GM18498 (cell line): ENCODE measurements around the gene GRPR.
"Not testable (repeated sequence)": the region's sequence is repeated elsewhere in the genome, so short reads cannot be mapped to it uniquely, and the experiment has no call there.

Experiments
- ATAC-seq: cut with Tn5 transposase; IDR thresholded peaks from one replicate; pipeline ENCODE4 v1.9.1; 2021; ENCODE audit warnings: mild to moderate bottlenecking, moderate library complexity; ENCODE audit not compliant: unreplicated experiment

GRPR gene

GRCh38 chrX:16136080-16136479 lies 12.7 kb downstream of the GRPR start:
- ATAC-seq: no peak

DNA sequence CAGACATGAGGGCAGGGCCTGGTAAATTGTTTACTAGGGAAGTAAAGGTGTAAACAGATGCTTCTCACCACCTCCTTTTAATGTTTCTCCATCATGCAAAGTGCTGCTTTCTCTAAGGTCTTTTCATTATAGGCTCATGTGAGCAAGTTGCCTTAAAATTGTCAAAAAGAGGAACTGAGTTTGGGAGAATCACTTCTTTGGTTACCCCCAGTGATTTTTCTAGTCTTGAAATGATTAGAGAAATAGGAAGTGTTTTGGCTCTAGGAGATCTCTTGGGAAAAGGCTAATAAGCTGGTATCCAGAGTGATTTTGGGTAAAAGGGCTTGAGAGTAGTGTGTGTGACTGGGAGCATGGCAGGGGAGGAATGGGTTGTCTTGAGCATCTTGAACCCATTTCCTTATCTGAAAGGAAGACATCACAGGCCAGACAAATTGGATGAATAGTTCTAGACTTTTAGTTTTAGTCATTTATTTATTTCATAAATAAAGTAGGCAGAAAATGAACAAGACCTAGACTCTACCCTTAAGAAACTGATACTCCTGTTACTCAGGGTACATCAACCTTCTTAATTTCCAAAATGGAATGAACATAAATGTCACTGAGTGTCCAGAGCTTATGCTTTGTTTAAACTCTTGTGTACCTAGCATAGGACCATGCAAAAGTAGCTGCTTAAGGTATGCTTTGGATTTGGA lies 14.2 kb downstream of the GRPR start:
- peak; percentile 82 for ATAC-seq

DNA sequence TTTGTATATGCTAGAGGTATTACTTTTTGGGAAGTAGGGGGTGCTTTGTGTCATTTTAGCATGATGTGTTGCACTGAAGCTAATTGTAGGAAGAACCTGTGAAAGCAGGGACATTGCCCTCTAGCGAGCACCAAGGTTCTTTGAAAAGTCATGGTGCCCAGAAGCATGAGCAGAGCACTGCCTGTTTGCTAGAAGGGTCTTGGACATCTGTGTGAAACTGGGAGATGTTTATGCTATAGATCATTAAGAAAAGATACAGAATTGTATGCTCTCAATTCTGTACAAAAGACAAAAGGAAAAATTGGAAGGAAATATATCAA lies 14.7 kb downstream of the GRPR start:
- ATAC-seq: peak; percentile 65

DNA sequence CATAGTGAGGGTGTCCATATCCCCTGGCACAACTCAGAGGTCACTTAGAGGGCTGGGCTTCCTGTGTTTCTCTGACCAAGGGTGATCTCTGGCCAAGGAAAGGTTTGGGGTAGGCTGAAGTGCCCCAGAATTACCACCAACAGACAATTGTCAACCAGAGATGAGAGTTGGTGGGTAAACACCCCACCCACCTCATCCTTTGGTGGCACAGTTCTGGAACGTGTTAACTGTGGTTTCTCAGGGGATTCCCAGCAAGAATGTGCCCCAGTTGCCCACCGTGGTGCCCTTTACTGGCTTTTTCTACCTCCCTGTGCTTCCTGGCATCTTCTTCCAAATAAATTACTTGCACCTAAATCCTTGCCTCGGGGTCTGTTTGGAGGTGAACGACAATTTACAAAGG lies 17.1 kb downstream of the GRPR start:
- no peak for ATAC-seq

GRCh38 chrX:16140983-16141382 lies 17.6 kb downstream of the GRPR start:
- ATAC-seq: no peak

GRCh38 chrX:16141422-16142245 lies 18.3 kb downstream of the GRPR start:
- ATAC-seq: no peak

GRCh38 chrX:16142246-16142558 lies 18.8 kb downstream of the GRPR start:
- ATAC-seq: no peak

- no peak for ATAC-seq
Measured at GRCh38 chrX:16143968-16144367, 20.6 kb downstream of the GRPR start.

- ATAC-seq: no peak
Measured at GRCh38 chrX:16144420-16144819, 21.1 kb downstream of the GRPR start.

GRCh38 chrX:16145093-16145492 lies 21.7 kb downstream of the GRPR start:
- not testable (repeated sequence) for ATAC-seq

- ATAC-seq: no peak
Measured at GRCh38 chrX:16145656-16146055, 22.3 kb downstream of the GRPR start.

GRCh38 chrX:16148896-16149295 lies 25.5 kb downstream of the GRPR start:
- no peak for ATAC-seq

DNA sequence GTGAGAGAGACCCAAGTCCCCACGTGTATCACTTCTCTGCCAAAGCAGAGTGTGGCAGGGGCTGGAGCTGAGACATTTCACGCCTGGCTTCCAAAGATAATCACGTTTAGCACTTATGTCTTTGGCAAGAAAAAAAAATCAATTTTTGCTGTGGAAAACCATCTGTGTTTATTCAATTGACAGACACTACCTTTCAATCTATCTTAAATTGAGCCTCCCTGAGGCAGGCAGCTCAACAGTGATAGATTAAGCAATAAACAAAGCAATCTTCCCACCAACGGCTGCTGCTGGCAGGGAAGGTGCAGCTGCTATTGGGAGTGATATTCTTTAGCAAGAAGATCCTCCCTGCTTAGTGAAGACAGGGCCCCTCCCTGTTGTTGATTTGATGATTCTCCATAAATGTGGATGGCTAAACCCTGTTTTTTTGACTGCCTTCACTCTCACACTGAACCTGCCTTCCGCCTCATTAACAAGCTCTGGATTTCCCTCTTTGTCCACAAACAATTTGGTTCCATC lies 32.3 kb downstream of the GRPR start:
- ATAC-seq: no peak

DNA sequence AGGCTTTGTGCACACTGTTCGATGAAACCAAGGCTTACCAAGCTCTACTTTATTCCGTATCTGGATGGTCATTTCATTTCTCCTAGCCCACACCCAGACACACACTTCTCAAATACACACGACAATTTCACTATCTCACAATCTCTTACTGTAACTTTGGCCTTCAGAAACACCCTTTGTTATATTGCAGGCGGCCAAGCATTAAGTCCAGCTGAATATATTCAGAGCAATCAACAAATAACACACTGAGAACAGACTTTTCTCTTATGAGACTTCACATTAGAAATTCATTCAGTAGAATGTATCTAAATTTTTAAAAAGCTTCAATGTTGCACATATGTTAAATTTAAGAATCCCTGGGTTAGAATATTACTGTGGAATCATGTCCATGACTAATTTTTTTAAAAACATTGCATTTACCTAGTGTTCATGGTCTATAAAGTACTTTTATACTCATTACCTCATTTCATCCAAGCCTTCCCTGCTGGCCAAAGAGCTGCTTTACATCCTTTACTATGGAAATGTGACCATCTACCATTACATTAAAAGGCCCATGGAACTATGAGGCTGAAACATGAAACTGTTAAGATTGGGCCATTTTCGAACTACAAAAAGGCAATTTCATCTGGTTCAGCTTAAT lies 33.4 kb downstream of the GRPR start:
- no peak for ATAC-seq

- no peak for ATAC-seq
Measured at GRCh38 chrX:16160729-16161128, 37.4 kb downstream of the GRPR start.

DNA sequence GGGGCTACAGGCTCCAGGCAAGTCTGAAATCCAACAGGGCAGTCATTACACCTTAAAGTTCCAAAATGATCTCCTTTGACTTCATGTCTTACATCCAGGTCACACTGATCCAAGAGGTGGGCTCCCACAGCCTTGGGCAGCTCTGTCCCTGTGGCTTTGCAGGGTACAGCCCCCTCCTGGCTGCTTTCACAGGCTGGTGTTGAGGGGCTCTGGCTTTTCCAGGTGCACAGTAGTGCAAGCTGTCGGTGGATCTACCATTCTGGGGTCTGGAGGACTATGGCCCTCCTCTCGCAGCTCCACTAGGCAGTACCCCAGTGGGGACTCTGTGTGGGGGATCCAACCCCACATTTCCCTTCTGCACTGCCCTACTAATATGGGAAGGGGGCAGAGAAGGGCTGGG lies 37.8 kb downstream of the GRPR start:
- not testable (repeated sequence) for ATAC-seq

GRCh38 chrX:16162391-16162790 lies 39.0 kb downstream of the GRPR start:
- no peak for ATAC-seq

DNA sequence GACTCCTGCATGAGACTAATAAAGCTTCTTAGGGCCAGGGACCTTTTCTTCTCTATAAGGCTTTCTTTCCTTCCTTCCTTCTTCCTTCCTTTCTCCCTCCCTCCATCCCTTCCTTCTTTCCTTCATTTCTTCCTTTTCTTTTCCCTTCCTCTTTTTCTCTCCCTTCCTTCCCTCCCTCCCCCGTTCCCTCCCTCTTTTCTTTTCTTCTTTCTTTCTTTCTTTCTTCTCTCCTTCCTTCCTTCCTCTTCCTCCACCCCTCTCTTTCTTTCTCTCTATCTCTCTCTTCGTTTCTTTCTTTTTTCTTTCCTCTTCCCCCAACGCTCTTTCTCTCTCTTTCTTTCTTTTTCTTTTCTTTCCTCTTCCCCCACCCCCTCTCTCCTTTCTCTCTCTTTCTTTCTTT lies 41.4 kb downstream of the GRPR start:
- no peak for ATAC-seq

- no peak for ATAC-seq
Measured at GRCh38 chrX:16167181-16167580, 43.8 kb downstream of the GRPR start, which contains the start of gene MAGEB17. MAGEB17 (plus strand) TSS chrX:16167481; CDS start chrX:16170383, 2,902 bp downstream.

DNA sequence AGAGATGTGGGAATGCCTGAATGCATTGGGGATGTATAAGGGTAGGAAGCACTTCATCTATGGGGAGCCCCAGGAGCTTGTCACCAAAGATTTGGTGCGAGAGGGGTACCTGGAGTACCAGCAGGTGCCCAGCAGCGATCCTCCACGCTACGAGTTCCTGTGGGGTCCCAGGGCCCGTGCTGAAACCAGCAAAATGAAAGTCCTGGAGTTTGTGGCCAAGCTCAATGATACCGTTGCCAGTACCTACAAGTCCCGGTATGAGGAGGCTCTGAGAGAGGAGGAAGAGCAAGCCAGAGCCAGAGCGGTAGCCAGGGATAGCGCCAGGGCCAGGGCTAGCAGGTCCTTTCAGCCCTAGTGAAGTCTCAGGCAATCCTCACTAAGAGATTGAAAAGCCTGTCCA lies 47.7 kb downstream of the GRPR start:
- ATAC-seq: no peak

DNA sequence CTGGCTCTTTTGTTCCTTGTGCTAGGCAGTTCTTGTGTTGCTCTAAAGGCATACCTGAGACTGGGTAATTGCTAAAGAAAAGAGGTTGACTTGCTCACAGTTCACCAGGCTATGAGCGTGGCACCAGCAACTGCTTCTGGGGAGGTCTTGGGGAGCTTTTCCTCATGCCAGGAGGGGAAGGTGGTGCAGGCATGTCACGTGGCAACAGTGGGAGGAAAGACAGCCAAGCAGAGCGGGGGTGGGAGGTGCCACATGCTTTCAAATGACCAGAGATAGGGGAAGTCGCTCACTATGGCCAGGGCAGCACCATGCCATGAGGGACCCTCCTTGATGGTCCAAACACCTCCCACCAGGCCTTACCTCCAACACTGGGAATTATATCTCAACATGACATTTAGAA lies 48.6 kb downstream of the GRPR start:
- no peak for ATAC-seq

GRCh38 chrX:16172391-16172790 lies 49.0 kb downstream of the GRPR start:
- ATAC-seq: no peak
